HG02759 (cell line): Measurements from ENCODE around the gene CHMP5.

Experiments
- ATAC-seq: cut with Tn5 transposase; IDR thresholded peaks from one replicate; pipeline ENCODE4 v1.9.1; 2021; ENCODE audit warnings: mild to moderate bottlenecking, moderate library complexity; ENCODE audit not compliant: unreplicated experiment

The CHMP5 gene

GRCh38 chr9:33273266-33273971, 8.6 kb downstream of the CHMP5 start:
- ATAC-seq = no peak

DNA sequence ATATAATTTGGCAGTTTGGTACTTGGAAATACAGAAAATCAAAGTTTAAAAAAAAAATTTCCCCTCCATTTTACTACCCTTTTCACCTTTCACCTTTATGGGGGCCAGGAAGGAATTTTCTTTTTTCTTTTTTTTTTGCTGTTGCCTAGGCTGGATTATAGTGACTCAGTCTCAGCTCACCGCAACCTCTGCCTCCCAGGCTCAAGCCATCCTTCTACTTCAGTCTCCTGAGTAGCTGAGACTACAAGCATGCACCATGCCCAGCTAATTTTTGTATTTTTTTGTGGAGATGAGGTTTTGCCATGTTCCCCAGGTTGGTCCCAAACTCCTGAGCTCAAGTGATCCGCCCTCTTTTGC, 9.1 kb downstream of the CHMP5 start:
- no peak for ATAC-seq

GRCh38 chr9:33277484-33277883, 12.6 kb downstream of the CHMP5 start:
- ATAC-seq = no peak

- no peak for ATAC-seq
These were observed 20.7 kb downstream of the CHMP5 start for GRCh38 chr9:33285502-33285901.

- no peak for ATAC-seq
These were observed 22.2 kb downstream of the CHMP5 start for GRCh38 chr9:33287087-33287490.

DNA sequence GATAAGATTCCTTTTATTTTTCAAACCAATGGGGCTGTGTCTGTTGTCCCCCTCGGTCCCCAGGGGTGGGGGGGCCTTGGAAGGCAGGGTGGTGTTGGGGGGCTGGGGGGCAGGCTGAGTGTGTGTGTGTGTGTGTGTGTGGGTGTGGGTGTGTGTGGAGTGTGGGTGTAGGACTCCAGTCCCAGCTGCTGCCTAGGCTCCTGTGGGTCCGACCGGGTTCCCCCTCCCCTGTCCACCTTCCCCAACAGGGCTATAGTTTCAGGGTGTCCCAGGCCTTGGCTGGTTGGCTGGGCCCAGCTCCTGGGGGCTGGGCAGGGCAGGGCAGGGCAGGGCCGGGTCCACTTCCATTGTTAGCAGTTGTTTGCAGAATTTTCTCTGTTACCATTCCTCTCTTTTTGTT, 23.4 kb downstream of the CHMP5 start:
- no peak for ATAC-seq

DNA sequence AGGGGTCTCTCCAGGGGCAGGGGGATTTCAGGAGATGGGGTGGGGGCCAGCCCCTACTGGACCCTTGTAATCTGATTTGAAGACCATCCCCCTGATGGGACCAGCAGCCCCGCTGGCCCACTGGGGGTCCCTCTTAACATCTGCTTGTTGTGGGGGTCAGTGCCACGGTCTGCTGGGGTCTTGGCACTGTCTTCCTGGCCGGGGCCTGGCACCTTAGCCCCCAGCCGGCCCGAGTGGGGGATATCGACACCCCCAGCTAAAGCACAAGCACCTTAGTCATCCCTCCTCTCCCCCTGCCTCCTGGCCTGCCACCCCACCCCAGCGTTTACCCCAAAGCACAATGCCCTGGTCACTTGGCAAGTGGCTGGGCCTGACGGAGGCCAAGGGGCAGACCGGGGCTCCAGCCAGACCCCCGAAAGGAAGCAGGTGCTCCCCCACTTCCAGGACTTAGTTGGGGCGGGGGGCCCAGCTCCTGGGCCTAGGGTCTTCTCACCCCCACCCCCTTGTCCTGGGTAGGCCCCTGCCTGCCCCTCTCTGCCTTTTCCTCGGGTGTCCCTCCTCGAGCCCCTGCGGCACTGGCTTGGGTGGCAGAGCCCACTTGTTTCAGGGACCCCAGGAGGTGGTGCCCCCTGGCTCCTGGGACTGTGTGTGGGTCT, 24.1 kb downstream of the CHMP5 start:
- ATAC-seq = no peak

GRCh38 chr9:33289496-33289895, 24.6 kb downstream of the CHMP5 start:
- ATAC-seq = no peak

DNA sequence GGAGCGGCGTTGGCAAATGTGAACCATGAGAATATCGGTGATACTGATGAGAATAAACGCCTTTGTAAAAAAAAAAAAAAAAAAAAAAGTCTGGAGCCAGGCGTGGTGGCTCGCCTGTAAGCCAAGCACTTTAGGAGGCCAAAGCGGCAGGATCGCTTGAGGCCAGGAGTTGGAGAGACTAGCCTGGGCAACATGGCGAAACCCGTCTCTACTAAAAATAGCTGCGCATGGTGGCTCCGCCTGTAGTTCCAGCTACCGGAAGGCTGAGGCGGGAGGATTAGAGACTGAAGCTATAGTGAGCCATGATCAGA, 25.0 kb downstream of the CHMP5 start:
- no peak for ATAC-seq

DNA sequence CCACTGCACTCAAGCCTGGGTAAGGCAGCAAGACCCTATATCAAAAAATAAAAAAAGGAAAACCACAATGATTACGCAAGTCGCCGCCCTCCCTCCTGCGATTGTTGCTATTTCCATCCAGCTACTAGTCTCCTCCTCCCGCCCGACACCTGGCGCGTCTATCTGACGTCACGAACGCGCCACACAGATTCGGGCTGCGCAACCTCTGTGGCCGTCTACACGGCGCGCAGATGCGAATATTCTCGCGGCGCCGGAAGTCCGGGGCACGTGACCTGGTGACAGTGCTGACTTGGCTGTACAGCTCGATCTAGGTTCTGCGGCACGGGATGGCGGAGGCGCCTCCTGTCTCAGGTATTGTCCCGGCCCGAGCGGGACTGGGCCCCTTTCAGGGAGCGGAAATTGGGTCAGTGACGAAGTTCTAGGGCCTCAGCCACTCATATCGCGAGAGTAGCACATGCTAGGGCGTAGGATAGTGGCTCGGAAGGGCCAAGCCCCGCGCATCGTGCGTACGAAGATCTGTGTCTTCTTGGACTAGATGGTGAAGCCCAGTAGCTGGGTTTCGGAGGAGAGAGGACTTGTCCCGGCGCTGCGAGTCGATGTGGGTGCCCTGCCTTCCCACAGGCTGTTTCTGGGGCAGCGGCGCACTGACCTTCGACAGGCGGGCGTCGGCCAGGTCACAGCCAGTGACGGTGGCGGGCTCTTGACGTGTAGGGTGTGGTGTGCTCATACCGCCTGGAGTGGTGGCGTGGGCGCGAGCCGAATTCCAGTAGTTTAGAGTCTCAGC, 25.6 kb downstream of the CHMP5 start, which contains the start of gene NFX1:
Gene NFX1, plus strand, starts transcription at position 270 of the 784 bp plus-strand sequence. Its CDS starts 57 bp downstream, at position 327.
- peak; percentile 89 for ATAC-seq

DNA sequence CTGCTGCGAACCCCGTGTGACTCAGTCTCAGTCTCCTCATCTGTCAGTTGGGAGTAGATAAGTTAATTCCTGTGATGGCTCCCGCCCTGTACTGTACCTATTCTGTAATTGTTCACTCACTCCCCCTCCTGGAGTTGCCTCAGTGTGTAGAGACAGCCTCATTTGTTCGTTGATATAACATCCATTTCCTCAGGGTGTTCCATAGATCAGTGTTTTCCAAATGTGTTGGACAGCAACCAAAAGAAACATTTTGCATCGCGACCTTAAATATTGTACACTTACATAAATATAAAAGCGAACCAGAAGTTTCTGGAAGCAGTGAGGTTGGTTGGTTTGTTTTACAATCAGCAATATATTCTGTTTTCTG, 26.2 kb downstream of the CHMP5 start:
- no peak for ATAC-seq

- no peak for ATAC-seq
These were observed 27.1 kb downstream of the CHMP5 start for GRCh38 chr9:33291901-33292300.

DNA sequence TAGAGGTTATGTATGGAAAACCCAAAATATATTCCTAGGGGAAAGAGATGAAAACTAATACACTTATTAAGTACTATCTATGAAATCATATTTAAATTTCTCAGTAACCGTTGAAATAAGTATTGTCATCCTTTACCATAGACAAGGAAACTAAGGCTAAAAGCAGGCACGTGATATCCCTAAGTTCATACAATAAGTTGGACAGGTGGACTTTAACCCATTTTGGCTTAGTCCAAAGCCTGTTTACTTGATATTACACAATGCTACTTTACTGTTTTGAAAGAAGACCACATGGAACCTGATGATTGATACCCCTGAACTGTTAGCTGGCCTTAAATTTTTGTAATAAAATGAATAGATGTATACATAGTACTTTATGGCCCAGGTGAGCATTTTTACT, 28.9 kb downstream of the CHMP5 start:
- no peak for ATAC-seq

GRCh38 chr9:33294670-33295432, 30.0 kb downstream of the CHMP5 start:
- no peak for ATAC-seq

DNA sequence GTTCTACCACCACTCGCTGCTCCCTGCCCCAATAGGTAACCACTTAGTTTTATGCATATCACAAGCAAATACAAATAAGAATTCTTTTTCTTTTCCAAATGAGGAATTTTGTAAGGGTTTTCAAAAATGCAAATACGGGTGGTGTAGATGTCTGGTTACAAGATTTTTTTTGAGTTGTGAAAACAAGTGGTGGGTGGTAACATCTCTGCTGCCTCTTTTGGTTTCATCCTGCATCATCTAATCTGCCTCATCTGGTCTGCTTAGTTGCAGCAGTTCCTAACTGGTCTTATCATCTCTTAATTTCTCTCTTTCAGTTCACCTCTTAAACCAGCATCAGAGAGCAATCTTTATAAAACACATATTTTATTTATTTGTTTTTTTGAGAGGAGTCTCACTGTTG, 30.7 kb downstream of the CHMP5 start:
- ATAC-seq = peak; percentile 37

- peak; percentile 93 for ATAC-seq
These were observed 32.6 kb downstream of the CHMP5 start for GRCh38 chr9:33297432-33297831.

- ATAC-seq = no peak
These were observed 35.7 kb downstream of the CHMP5 start for GRCh38 chr9:33300546-33300945.

DNA sequence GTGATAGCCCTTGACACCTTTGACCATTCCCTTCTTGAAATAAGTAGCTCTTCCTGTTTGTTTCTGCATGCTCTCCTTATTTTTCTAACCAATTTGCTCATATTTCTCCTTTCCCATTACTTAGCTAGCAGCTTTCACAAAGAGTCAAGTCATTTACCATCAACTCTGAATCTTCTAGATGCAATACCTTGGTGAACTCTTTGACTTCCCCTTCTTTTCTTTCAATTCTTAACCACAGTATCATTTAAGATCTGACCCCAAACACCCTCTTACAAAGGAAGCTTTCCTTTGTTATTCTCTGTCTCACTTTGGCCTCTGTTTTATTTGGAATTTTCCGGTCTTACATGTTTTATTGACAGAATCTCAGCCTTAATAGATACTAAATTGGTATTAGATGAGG, 39.5 kb downstream of the CHMP5 start:
- ATAC-seq = no peak

DNA sequence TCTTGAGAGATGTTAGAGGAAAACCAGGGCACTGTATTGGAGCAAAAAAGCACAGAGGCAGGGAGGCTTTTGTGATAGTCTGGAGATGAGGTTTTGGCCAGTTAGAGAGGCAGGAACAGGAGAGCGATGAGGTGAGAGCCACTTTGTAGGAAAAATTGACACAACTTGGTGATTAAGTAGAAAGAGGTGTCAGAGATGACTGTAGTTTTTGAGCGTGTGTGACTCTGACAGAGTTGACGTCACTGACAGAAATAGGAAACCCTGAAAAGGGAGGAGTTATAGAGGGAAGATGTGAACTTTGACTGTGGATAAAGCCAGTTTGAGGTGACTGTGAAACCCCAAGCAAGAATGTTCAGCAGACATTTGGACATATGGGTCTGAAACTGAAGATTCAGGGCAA, 41.2 kb downstream of the CHMP5 start:
- ATAC-seq = no peak

GRCh38 chr9:33307067-33307466, 42.2 kb downstream of the CHMP5 start:
- ATAC-seq = no peak

- ATAC-seq = no peak
These were observed 45.1 kb downstream of the CHMP5 start for GRCh38 chr9:33309903-33310302.
